Neural cell (in vitro differentiated cells): ENCODE results near the gene VAPA. TPM values are rescaled to one million over a fixed set of nuclear protein-coding genes. Genes with fewer than 3 reads are reported as not detected.

Experiments
- H2AFZ ChIP-seq: fragments of 200-600, 300-800 bp; sonication (generic), shearing (Covaris generic); 2 replicates; pipeline ENCODE4 v1.6.0; 2014; ENCODE audit warnings: low read depth, mild to moderate bottlenecking, antibody characterized with exemption, low read length, moderate library complexity
- H3F3A ChIP-seq: fragments of 200-600 bp; shearing (Covaris generic); 2 replicates; pipeline ENCODE4 v1.6.1; 2016; ENCODE audit warnings: mild to moderate bottlenecking, moderate library complexity, mixed read lengths, antibody characterized with exemption, low read length; ENCODE audit not compliant: insufficient read depth, poor library complexity, severe bottlenecking
- H3K27ac ChIP-seq: fragments of 200-600, 300-800 bp; sonication (generic), shearing (Covaris generic); 2 replicates; pipeline ENCODE4 v1.5.1; 2014; ENCODE audit warnings: mild to moderate bottlenecking, low read length, moderate library complexity
- H3K27me3 ChIP-seq: fragments of 300-800, 200-600 bp; sonication (generic), shearing (Covaris generic); 2 replicates; pipeline ENCODE4 v1.6.0; 2014; ENCODE audit warnings: mild to moderate bottlenecking, low read depth, low read length, moderate library complexity; ENCODE audit not compliant: insufficient read depth
- H3K36me3 ChIP-seq: fragments of 300-800, 200-600 bp; sonication (generic), shearing (Covaris generic); 2 replicates; pipeline ENCODE4 v1.5.1; 2014; ENCODE audit warnings: mild to moderate bottlenecking, antibody characterized with exemption, low read length, moderate library complexity; ENCODE audit not compliant: insufficient read depth
- H3K4me2 ChIP-seq: fragments of 300-800, 200-600 bp; sonication (generic), shearing (Covaris generic); 2 replicates; pipeline ENCODE4 v1.6.0; 2014; ENCODE audit warnings: mild to moderate bottlenecking, low read length
- H3K4me3 ChIP-seq: fragments of 300-800, 200-600 bp; sonication (generic), shearing (Covaris generic); 2 replicates; pipeline ENCODE4 v1.5.1; 2014; ENCODE audit warnings: mild to moderate bottlenecking, low read length, moderate library complexity
- H3K79me2 ChIP-seq: fragments of 200-600 bp; shearing (Covaris generic); replicated peaks from 2 replicates; pipeline ENCODE4 v1.6.0; 2014; ENCODE audit warnings: mild to moderate bottlenecking, low read length, moderate library complexity; ENCODE audit not compliant: insufficient read depth
- H3K9ac ChIP-seq: fragments of 300-800, 200-600 bp; sonication (generic), shearing (Covaris generic); 2 replicates; pipeline ENCODE4 v1.6.1; 2016; ENCODE audit warnings: mild to moderate bottlenecking, low read length, mixed read lengths
- H3K9me2 ChIP-seq: fragments of 200-600 bp; shearing (Covaris generic); 2 replicates; pipeline ENCODE4 v1.6.1; 2016; ENCODE audit warnings: mild to moderate bottlenecking, low read length, mixed read lengths; ENCODE audit not compliant: insufficient read depth
- H3K9me3 ChIP-seq: fragments of 200-600, 300-800 bp; sonication (generic), shearing (Covaris generic); 2 replicates; pipeline ENCODE4 v1.6.1; 2016; ENCODE audit warnings: mild to moderate bottlenecking, mixed run types, low read length, moderate library complexity, mixed read lengths
- H4K20me1 ChIP-seq: fragments of 200-600 bp; shearing (Covaris generic); 2 replicates; pipeline ENCODE4 v1.6.1; 2016; ENCODE audit warnings: mild to moderate bottlenecking, mixed run types; ENCODE audit not compliant: insufficient read depth
- EP300 ChIP-seq: fragments of 450-650 bp; conservative IDR thresholded peaks from 2 replicates; pipeline ENCODE4 v1.6.1; 2014; ENCODE audit warnings: antibody characterized with exemption, mild to moderate bottlenecking, moderate library complexity; ENCODE audit not compliant: poor library complexity, severe bottlenecking
- EZH2 ChIP-seq: fragments of 200-600, 300-800 bp; shearing (Covaris generic), sonication (generic); IDR thresholded peaks from 2 replicates; pipeline ENCODE4 v1.6.1; 2014; ENCODE audit warnings: antibody characterized with exemption, low read length, borderline replicate concordance, mild to moderate bottlenecking; ENCODE audit not compliant: insufficient read depth, poor library complexity, severe bottlenecking
- MXI1 ChIP-seq: fragments of 450-650 bp; conservative IDR thresholded peaks from 2 replicates; pipeline ENCODE4 v1.6.1; 2014; ENCODE audit warnings: antibody characterized with exemption, mild to moderate bottlenecking; ENCODE audit not compliant: poor library complexity, severe bottlenecking
- POLR2AphosphoS5 ChIP-seq: IDR thresholded peaks from 2 replicates; pipeline ENCODE4 v1.6.1; 2012
- RAD21 ChIP-seq: fragments of 450-650 bp; conservative IDR thresholded peaks from 2 replicates; pipeline ENCODE4 v1.6.1; 2014; ENCODE audit warnings: antibody characterized with exemption, mild to moderate bottlenecking, moderate library complexity
- SMC3 ChIP-seq: fragments of 450-650 bp; conservative IDR thresholded peaks from 2 replicates; pipeline ENCODE4 v1.6.1; 2014; ENCODE audit warnings: antibody characterized with exemption, mild to moderate bottlenecking, moderate library complexity; ENCODE audit not compliant: poor library complexity
- TAF1 ChIP-seq: IDR thresholded peaks from 2 replicates; pipeline ENCODE4 v1.6.1; 2012; ENCODE audit warnings: low read depth
- polyA plus RNA-seq: library from polyadenylated mRNA; depleted of rRNA; stranded (reverse); fragments of >200 nt; gene quantifications from 2 replicates; pipeline ENCODE4 v1.2.3, GENCODE V29; 2014
- TF ChIP-seq, protein P1 (sequence below): IDR thresholded peaks from 2 replicates; pipeline ENCODE4 v1.6.1; 2012; ENCODE audit warnings: borderline replicate concordance
- TF ChIP-seq, protein P2 (sequence below): fragments of 450-650 bp; IDR thresholded peaks from 2 replicates; pipeline ENCODE4 v1.5.1; 2014; ENCODE audit warnings: antibody characterized with exemption, mild to moderate bottlenecking, moderate library complexity; ENCODE audit not compliant: poor library complexity, severe bottlenecking

The VAPA gene
- polyA plus RNA-seq, 1 donor from 2014 or later = 317 TPM

DNA sequence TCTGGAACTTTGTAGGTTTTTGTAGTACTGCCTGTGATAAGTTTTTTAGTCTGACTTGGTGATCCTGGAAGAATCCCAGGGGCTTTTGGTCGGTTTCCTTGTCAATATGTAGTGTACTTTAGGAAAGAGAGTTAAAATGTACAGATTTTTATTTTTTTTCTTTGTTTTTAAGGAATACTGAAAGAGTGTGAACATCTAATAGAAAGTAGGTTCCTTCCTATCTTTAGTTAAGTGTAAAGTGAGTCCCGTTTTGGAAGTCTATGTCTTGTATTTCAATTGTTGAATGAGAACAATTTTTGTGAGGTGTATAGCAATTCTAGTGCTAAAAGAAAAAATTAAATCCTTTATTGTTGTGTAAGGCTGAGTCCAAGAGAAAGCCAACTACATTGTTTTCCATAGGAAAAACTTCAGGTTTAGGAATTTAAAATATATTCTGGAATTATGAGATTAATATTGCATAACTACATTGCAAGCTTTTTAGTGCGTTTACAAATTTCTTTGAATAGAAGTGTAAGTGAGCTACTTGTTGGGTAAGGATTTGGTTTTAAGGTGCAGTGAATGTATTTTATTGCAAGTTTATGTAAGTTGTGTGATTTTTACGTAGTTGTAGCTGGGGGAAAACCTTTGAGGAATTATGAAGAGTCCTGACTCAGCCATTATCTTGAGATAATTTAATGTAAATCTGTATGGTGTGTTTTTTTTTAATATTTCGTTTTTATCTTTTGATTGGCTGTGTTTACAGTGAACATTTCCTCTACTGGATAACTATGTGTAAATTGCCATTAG lies 1.7 kb downstream of the VAPA start:
- Histone ChIP-seq H3K9me2 (no peaks in the 10 kb centered on the region), H3K36me3 (no peaks in the 10 kb centered on the region), H4K20me1 (peaks cover 32% of the 10 kb centered on the region), H3K9ac (peak overlapping the region; percentile 97), H3F3A (no peaks in the 10 kb centered on the region), H3K27ac (peak overlapping the region; percentile 69), H3K79me2 (peaks cover 57% of the 10 kb centered on the region), H3K4me2 (peak overlapping the region; percentile 98), H2AFZ (no peak overlapping the region), H3K9me3 (no peaks in the 10 kb centered on the region), H3K4me3 (peak overlapping the region; percentile 91), H3K27me3 (no peaks in the 10 kb centered on the region)
- TF ChIP-seq RAD21 = no peak
- no peak for TF ChIP-seq EP300
- no peak for TF ChIP-seq TAF1
- TF ChIP-seq, protein P1, sequence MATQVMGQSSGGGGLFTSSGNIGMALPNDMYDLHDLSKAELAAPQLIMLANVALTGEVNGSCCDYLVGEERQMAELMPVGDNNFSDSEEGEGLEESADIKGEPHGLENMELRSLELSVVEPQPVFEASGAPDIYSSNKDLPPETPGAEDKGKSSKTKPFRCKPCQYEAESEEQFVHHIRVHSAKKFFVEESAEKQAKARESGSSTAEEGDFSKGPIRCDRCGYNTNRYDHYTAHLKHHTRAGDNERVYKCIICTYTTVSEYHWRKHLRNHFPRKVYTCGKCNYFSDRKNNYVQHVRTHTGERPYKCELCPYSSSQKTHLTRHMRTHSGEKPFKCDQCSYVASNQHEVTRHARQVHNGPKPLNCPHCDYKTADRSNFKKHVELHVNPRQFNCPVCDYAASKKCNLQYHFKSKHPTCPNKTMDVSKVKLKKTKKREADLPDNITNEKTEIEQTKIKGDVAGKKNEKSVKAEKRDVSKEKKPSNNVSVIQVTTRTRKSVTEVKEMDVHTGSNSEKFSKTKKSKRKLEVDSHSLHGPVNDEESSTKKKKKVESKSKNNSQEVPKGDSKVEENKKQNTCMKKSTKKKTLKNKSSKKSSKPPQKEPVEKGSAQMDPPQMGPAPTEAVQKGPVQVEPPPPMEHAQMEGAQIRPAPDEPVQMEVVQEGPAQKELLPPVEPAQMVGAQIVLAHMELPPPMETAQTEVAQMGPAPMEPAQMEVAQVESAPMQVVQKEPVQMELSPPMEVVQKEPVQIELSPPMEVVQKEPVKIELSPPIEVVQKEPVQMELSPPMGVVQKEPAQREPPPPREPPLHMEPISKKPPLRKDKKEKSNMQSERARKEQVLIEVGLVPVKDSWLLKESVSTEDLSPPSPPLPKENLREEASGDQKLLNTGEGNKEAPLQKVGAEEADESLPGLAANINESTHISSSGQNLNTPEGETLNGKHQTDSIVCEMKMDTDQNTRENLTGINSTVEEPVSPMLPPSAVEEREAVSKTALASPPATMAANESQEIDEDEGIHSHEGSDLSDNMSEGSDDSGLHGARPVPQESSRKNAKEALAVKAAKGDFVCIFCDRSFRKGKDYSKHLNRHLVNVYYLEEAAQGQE = no peak
- TF ChIP-seq SMC3 = no peak
- no peak for TF ChIP-seq EZH2
- TF ChIP-seq, protein P2, sequence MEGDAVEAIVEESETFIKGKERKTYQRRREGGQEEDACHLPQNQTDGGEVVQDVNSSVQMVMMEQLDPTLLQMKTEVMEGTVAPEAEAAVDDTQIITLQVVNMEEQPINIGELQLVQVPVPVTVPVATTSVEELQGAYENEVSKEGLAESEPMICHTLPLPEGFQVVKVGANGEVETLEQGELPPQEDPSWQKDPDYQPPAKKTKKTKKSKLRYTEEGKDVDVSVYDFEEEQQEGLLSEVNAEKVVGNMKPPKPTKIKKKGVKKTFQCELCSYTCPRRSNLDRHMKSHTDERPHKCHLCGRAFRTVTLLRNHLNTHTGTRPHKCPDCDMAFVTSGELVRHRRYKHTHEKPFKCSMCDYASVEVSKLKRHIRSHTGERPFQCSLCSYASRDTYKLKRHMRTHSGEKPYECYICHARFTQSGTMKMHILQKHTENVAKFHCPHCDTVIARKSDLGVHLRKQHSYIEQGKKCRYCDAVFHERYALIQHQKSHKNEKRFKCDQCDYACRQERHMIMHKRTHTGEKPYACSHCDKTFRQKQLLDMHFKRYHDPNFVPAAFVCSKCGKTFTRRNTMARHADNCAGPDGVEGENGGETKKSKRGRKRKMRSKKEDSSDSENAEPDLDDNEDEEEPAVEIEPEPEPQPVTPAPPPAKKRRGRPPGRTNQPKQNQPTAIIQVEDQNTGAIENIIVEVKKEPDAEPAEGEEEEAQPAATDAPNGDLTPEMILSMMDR = no peak
- no peak for TF ChIP-seq POLR2AphosphoS5
- no peak for TF ChIP-seq MXI1

DNA sequence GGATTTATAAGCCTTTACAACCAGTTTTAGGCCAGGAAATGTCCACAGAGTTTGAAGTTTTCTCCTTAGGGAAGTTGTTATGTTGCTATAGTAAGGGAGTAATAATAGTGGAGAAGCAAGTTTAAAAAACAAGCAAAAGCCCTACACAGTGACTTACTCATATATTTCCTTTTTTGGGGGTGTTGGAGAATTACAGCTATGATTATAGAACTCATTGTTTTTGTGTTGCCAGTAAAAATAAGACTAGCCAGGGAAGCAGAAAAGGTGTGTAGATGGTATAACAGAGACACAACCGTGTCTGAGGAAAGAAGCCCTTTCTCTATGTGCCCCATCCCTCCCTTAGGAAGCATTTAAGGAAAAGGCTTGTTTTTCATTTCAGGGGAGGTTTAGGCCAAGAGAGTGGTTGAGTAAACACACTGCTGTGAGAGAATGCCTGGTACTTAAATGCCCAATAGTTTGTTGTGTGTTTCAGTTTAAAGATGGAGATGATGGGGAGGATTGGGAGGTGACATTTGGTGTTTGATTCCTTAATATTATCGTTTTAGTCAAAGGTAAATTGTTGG lies 2.3 kb downstream of the VAPA start:
- H3F3A ChIP-seq = no peaks in the 10 kb centered on the region
- TF ChIP-seq MXI1 (no peak), TAF1 (no peak), SMC3 (no peak), POLR2AphosphoS5 (no peak), EZH2 (no peak), EP300 (no peak), RAD21 (no peak)
- TF ChIP-seq, protein P1 = no peak
- TF ChIP-seq, protein P2 = no peak
- no peak overlapping the region for H3K27ac ChIP-seq
- H3K4me3 ChIP-seq = peak overlapping the region; percentile 91
- H3K9me2 ChIP-seq = no peaks in the 10 kb centered on the region
- H3K27me3 ChIP-seq = no peaks in the 10 kb centered on the region
- no peak overlapping the region for H2AFZ ChIP-seq
- peak overlapping the region; percentile 97 for H3K9ac ChIP-seq
- H3K4me2 ChIP-seq = peak overlapping the region; percentile 98
- H3K79me2 ChIP-seq = peaks cover 64% of the 10 kb centered on the region
- peaks cover 37% of the 10 kb centered on the region for H4K20me1 ChIP-seq
- no peaks in the 10 kb centered on the region for H3K36me3 ChIP-seq
- H3K9me3 ChIP-seq = no peaks in the 10 kb centered on the region
